GM19372 (cell line): Measurements from ENCODE around the gene MYO5B.

Experiments used
- ATAC-seq: cut with Tn5 transposase; IDR thresholded peaks from one replicate; pipeline ENCODE4 v1.9.1; 2021; ENCODE audit warnings: mild to moderate bottlenecking, low read depth, moderate library complexity; ENCODE audit not compliant: unreplicated experiment

MYO5B gene

DNA sequence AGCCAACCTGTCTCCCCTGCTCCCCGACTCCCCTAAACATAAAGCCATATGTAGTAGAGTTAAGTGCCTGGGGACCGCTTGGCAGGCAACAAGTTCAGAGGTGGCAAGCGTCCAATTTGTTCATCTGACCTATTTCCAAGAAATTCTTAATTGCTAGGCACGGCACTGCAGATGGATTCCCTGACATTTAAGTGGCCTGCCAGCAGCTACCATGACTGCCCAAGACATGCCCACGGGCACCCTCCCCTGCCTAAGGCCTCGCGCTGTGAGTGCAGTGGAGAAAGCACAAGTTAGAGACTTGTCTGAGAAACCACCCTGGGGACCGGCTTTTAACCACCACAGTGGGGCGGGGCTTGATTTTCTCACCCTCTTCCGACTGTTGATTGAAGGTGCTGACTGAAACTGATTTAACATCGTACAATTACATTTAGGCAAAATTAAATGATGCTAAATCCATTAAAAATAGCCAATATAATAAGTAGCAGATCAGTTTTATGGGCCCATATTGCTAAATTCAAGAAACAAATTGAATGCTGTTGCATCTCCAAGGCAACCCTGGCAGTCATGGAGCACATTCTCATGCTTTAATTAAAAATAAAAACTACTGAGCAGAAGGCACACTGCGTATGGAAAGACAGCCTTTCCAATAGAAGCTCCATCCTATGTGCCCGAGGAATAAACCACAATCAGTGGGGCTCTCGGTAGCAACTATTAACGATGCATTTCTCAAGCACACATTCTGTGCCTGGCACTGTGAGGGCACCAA is 218.0 kb downstream of the MYO5B start:
- no peak for ATAC-seq

DNA sequence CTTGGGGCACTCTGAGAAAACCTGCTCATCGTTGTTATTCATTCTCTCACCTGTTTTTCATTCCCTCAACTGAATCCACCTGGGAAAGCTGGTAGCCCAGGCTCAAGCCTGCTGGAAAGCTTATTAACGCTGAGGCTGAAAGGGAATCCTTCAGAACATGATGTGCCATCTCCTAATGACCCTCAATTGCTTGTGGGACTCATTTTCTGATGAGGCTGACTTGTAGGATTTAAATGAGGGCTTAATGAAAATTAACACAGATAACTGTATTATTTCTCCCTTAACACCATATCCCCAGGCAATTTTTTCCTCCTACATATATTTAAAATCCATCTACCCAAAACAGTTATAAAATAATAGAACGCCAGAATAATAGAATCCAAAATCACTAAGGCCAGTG is 218.9 kb downstream of the MYO5B start:
- ATAC-seq, result no peak

GRCh38 chr18:49974079-49974478 is 220.9 kb downstream of the MYO5B start:
- no peak for ATAC-seq

- no peak for ATAC-seq
Observed at GRCh38 chr18:49973592-49973991, 221.4 kb downstream of the MYO5B start.

GRCh38 chr18:49972535-49972934 is 222.4 kb downstream of the MYO5B start:
- ATAC-seq, result no peak

GRCh38 chr18:49971462-49971861 is 223.5 kb downstream of the MYO5B start:
- ATAC-seq, result no peak

- ATAC-seq, result no peak
Observed at GRCh38 chr18:49970319-49970718, 224.6 kb downstream of the MYO5B start.

- ATAC-seq, result no peak
Observed at GRCh38 chr18:49968644-49969309, 226.2 kb downstream of the MYO5B start.

DNA sequence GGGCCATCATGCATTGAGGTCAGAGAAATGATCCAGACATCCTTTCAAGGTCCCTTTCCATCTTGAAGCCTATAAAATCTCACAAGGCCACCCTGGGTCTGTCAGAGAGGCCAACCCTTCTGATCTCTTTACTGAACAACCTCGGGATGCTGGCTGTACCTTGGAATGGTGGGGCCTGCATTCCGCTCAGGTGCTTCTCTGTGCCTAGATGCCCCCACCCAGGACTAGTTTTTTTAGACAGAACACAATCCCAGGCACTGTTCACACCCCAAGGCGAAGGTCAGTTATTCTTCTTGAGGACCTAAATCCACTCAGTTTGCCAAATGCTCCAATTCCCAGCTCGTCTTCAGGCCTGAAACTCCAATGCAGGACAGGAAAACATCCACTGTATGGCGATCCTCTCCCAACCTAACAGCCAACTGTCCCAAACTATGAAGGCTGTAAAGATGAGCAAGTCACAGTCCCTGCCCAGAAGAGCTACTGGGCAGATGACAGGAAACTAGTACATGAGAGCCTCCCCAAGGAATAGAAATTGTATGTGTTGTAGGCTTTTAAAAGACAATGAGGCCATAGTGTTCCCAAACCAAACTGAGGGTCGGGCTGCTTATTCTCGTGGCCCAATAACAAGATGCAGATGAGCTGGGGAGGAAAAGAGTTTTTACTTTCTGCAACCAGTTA is 227.2 kb downstream of the MYO5B start:
- ATAC-seq, result no peak

GRCh38 chr18:49967171-49967570 is 227.8 kb downstream of the MYO5B start:
- ATAC-seq, result peak; percentile 79

- ATAC-seq, result no peak
Observed at GRCh38 chr18:49966090-49966489, 228.9 kb downstream of the MYO5B start.

DNA sequence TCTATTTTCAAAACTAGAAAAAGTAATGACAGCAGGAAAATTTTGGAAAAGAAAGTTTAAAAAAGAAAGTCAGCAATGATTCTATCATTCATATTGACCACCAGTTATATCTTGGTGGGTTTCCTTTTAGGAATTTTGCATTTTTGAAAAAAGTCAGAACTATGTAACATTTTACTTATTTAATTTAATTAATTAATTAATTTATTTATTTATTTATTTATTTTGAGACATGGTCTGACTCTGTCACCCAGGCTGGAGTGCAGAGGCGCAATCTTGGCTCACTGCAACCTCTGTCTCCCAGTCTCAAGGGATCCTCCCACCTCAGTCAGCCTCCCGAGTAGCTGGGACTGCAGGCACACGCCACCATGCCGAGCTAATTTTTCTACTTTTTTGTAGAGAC is 231.7 kb downstream of the MYO5B start:
- ATAC-seq, result no peak

DNA sequence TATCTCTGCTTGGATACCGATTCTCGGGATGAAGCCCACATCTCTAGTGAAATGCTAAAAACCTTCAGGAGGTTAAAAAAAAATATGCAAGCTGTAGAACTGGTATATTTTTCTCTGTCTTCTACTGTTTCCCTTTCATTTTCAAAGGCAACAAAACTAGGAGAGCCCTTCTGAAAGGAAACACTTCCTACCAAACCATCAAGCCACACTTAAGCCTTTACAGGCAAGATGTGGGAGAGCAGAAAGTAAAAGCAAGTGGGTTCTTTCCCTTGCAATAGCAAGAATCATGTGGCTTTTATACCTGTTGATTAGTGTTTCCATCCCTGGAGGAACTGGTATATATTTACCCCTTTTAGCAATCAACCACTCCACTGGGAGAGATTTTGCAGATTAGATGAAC is 233.7 kb downstream of the MYO5B start:
- no peak for ATAC-seq

- ATAC-seq, result no peak
Observed at GRCh38 chr18:49960376-49960775, 234.6 kb downstream of the MYO5B start.

DNA sequence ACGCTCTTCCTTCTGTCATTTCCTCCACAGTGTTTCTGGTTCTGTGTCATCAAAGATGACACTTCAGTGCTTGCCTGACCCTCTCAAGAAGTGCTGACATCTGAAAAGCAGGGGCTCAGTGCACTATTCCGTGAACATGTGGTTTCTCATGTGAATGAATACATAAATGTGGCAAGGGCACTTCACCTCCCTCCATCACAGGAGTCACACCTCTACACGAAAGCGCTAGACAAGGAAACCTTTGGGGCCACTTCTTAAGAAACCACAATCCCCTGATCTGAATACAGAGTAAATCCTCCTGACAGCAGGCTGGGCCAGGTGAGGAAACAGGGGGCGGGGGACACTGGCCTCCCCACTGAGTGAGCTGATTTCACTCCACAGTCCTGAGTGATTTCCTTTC is 235.8 kb downstream of the MYO5B start:
- no peak for ATAC-seq

- ATAC-seq, result no peak
Observed at GRCh38 chr18:49955263-49955662, 239.7 kb downstream of the MYO5B start.

DNA sequence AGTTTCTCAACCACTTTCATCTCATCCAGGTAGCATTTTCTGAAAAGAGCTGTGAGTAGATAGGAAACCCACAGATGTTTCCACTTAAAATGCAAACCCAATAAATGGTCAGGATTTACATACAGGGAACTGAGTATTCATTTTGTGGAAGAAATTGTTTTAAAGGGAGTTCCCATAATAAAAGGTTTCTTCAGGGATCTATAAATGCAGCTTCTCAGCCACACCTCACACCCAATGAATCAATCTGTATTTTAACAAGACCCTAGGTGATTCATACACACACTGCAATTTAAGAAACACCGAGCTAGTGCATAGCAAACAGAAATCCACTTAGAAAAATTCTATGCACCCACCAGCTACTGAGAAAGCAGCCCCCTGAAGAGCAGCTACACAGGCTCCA is 241.6 kb downstream of the MYO5B start:
- ATAC-seq, result no peak

DNA sequence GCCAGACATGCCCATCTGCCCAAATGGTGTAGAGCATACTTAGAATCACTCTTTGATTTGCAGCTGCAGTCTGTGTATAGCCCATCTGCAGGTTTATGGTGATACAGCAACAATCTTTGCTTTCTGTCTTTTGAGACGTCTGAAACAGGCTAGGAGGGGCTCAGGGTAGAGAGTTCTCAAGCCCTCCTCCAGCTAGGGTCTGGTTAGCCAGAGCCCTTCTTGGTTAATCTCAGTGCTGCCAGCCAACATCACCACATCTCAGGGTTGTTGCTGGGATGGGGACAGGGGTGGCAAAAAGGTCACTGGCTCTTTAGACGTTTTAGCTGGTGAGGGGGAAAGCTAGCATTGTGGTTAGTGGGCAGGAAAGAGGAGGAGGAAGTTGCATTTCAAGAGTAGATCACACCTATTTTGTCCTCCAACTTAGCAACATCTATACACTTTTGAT is 245.0 kb downstream of the MYO5B start:
- peak; percentile 62 for ATAC-seq

DNA sequence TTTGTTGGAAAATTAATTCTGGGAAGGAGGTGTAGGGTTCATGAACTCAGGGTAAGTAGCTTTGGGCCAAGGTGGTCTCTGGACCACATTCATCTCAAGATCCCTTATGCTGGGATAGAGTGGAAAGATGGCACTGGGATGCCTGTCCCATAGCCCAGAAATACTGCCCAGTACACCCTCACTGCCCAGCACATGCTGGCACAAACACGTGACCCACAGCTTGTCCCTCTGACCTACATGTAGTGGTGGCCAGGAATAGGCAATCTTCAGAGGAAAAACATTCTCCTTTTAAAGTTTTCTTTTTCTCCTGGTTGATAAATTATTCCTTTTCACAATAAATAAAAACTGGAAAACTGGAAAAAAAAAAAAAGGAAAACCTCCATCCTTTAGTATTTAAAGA is 246.0 kb downstream of the MYO5B start:
- ATAC-seq, result no peak

GRCh38 chr18:49944663-49945062 is 250.3 kb downstream of the MYO5B start:
- ATAC-seq, result peak; percentile 77

DNA sequence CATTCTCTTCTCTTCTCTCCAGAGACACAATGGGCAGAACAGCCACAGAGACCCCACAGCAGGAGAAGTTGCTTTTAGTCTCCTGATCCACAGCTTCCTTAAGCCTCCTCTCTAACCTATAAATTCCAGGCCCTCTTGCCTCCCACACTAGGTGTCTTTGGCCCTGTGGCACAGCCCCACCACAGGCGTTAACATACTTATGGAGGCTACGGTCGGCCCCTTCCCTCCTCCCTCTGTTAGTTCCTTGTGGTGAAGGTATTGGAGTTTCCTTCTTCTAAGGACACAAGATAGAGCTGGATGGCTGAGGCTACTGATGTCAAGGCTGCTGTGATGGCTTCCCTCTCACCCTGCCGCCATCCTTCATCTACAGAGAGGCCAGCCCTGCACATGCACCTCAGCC is 258.1 kb downstream of the MYO5B start:
- ATAC-seq, result no peak

DNA sequence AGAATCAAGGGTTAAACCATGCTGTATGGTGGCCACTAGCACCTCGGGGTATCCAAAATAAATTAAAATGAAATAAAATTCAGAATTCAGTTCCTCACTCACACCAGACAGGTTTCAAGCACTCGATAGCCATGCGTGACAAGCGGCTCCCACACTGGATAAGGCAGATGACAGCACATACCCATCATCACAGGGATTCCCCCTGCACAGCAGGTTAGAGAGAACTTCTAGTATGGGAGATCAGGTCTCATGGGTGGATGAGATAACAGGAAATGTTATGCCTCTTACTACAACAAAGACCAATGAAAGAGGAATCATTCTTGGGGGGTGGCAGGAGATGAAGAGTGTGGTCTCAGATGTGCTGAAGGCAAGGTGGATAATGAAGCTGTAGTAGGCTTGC is 259.7 kb downstream of the MYO5B start:
- no peak for ATAC-seq
